ENCODE measurements around the gene EHD4. TPM values are rescaled to one million over a fixed set of nuclear protein-coding genes. Genes with fewer than 3 reads are reported as not detected.

Gene EHD4
- total RNA-seq, 1 experiment from 2014 or later: 20.2 TPM

DNA sequence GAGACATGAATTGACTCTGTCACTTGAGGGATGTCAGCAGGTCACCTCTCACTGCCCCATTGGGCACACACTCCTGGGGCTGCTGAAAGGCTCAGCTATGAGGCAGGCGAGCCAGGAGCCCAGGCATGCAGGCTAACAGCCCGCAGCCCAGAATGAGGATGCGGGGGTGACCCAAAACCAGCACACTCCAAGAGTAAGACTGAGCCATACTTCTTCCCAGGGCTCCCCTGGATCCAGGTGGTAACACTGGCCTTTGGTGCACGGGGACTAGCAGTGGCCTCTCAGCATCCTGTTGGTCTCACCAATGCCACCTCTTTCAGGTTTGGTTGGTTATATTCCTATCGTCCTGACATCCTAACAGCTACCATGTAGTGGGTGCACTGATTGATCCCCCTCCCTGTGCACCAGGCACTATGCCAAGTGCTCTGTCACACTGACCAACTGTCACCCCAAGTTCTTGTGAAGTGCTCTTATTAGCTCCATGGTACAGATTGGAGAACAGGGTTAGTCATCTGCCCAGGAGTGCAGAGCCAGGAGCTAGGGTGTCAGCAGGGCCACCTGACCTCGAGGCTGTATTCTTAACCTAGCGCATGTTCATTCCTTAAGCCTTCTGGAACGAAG lies 53.7 kb downstream of the EHD4 start:
- Mint-ChIP-seq H3K36me3 (ENCODE audit: insufficient read depth, unreplicated experiment) (peaks cover 21% of the 10 kb centered on the region), H3K27ac (ENCODE audit: unreplicated experiment) (peak overlapping the region; percentile 54), H3K27me3 (ENCODE audit: unreplicated experiment) (no peaks in the 10 kb centered on the region), H3K4me3 (ENCODE audit: low read depth, unreplicated experiment) (no peak overlapping the region), H3K4me1 (ENCODE audit: low read depth, unreplicated experiment) (peaks cover 18% of the 10 kb centered on the region), H3K9me3 (ENCODE audit: low read depth, unreplicated experiment) (no peaks in the 10 kb centered on the region)
- no peak for DNase-seq
- intact Hi-C loops (cut with micrococcal nuclease; ENCODE audit: unreplicated experiment): no loop called here
- BruUV-seq (replicated peaks): no TSS peak
- TF ChIP-seq CTCF (IDR thresholded peaks at IDR 0.05; ENCODE audit: unreplicated experiment): no peak
- CTCF ChIA-PET: no interaction called here

GRCh38 chr15:41917767-41918430 lies 54.5 kb downstream of the EHD4 start:
- no TSS peak for BruUV-seq (replicated peaks)
- peak; percentile 62 for DNase-seq
- no peaks in the 10 kb centered on the region for H3K9me3 Mint-ChIP-seq (ENCODE audit: low read depth, unreplicated experiment)
- H3K27me3 Mint-ChIP-seq (ENCODE audit: unreplicated experiment): no peaks in the 10 kb centered on the region
- peaks cover 14% of the 10 kb centered on the region for H3K4me1 Mint-ChIP-seq (ENCODE audit: low read depth, unreplicated experiment)
- intact Hi-C loops (cut with micrococcal nuclease; ENCODE audit: unreplicated experiment): no loop called here
- no peak overlapping the region for H3K4me3 Mint-ChIP-seq (ENCODE audit: low read depth, unreplicated experiment)
- H3K27ac Mint-ChIP-seq (ENCODE audit: unreplicated experiment): peak overlapping the region; percentile 55
- H3K36me3 Mint-ChIP-seq (ENCODE audit: insufficient read depth, unreplicated experiment): peaks cover 21% of the 10 kb centered on the region
- CTCF ChIA-PET: interaction anchor here (0.9 kb wide), 1 partner anchor 55 kb away, joined by 7 read pairs; the partner anchor contains the start of gene EHD4
- TF ChIP-seq CTCF (IDR thresholded peaks at IDR 0.05; ENCODE audit: unreplicated experiment): no peak

DNA sequence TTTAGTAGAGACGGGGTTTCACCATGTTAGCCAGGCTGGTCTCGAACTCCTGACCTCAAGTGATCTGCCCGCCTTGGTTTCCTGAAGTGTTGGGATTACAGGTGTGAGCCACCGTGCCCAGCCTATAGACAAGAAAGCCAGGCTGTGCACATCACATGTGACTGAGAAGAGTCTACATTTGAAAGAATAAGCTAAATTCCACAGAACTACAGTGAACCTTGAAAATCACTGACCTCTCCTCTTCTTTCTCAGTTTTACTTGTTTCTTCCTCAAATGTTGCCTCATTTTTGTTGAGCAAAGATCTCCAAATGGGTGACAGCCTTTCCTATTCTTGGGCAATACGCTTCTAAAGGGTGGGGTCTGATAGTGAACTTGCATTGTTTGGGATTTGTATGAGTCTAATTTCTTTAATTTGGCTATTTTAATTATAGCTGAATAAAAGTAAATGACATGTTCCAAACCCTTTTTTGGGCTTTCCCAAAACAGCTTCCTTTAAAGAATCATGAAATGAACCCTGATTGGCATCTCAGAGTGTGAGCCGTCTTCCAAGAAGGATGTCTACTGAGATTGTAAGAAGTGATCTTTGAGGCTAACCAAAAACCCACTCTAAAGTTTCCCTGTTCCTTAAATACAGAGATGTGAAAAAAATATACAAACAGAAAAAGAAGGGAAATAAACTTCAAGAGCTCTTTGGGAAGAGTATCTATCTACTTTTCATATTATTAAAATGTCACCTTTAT lies 56.9 kb downstream of the EHD4 start:
- DNase-seq: no peak
- Mint-ChIP-seq H3K4me1 (ENCODE audit: low read depth, unreplicated experiment) (peaks cover 8% of the 10 kb centered on the region), H3K27me3 (ENCODE audit: unreplicated experiment) (no peaks in the 10 kb centered on the region), H3K27ac (ENCODE audit: unreplicated experiment) (no peak overlapping the region), H3K9me3 (ENCODE audit: low read depth, unreplicated experiment) (no peaks in the 10 kb centered on the region), H3K36me3 (ENCODE audit: insufficient read depth, unreplicated experiment) (peaks cover 21% of the 10 kb centered on the region), H3K4me3 (ENCODE audit: low read depth, unreplicated experiment) (no peak overlapping the region)
- intact Hi-C loops (cut with micrococcal nuclease; ENCODE audit: unreplicated experiment): no loop called here
- BruUV-seq (replicated peaks): no TSS peak
- CTCF ChIA-PET: no interaction called here
- no peak for TF ChIP-seq CTCF (IDR thresholded peaks at IDR 0.05; ENCODE audit: unreplicated experiment)

DNA sequence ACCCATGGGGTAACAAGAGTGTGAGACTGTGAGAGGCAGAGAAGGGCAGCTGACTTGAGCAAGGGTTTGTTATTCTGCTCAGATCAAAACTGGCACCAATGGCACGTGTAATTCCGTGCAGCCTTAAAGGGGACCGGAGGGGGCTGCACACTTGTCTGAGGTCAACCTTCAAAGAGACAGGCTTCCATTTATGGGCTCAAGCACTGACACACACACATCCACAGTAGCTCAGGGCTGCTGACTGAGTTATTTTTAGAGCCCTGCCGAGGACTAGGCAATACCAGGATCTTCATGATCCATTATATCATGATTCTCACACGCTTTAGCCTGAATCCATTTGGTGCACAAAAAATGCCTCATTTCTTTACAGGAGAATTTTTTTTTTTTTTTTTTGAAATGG lies 57.9 kb downstream of the EHD4 start:
- Mint-ChIP-seq H3K27ac (ENCODE audit: unreplicated experiment) (no peak overlapping the region), H3K4me3 (ENCODE audit: low read depth, unreplicated experiment) (no peak overlapping the region), H3K4me1 (ENCODE audit: low read depth, unreplicated experiment) (peaks cover 8% of the 10 kb centered on the region), H3K36me3 (ENCODE audit: insufficient read depth, unreplicated experiment) (peaks cover 21% of the 10 kb centered on the region), H3K27me3 (ENCODE audit: unreplicated experiment) (no peaks in the 10 kb centered on the region), H3K9me3 (ENCODE audit: low read depth, unreplicated experiment) (no peaks in the 10 kb centered on the region)
- intact Hi-C loops (cut with micrococcal nuclease; ENCODE audit: unreplicated experiment): no loop called here
- no peak for DNase-seq
- BruUV-seq (replicated peaks): no TSS peak
- no peak for TF ChIP-seq CTCF (IDR thresholded peaks at IDR 0.05; ENCODE audit: unreplicated experiment)
- CTCF ChIA-PET: interaction anchor here (0.7 kb wide), 1 partner anchor 417 kb away, joined by 3 read pairs; no protein-coding TSS in a partner anchor

All from Calu3 (cell line).